Measurements from ENCODE around the gene GSG1L.

Gene GSG1L

GRCh38 chr16:27806986-27807385 lies 256.5 kb downstream of the GSG1L start:
- TF ChIP-seq CTCF (IDR thresholded peaks at IDR 0.05; ENCODE audit: insufficient read depth, low read depth, low read length, missing control alignments), result no peak
- H3K4me3 ChIP-seq (ENCODE audit: low read depth, low read length), result no peak overlapping the region
- DNase-seq (ENCODE audit: low read depth), result no peak

- no peak overlapping the region for H3K4me3 ChIP-seq (ENCODE audit: low read depth, low read length)
- TF ChIP-seq CTCF (IDR thresholded peaks at IDR 0.05; ENCODE audit: insufficient read depth, low read depth, low read length, missing control alignments), result no peak
- no peak for DNase-seq (ENCODE audit: low read depth)
Measured at GRCh38 chr16:27806388-27806787, 257.1 kb downstream of the GSG1L start.

GRCh38 chr16:27805828-27806351 lies 257.6 kb downstream of the GSG1L start:
- TF ChIP-seq CTCF (IDR thresholded peaks at IDR 0.05; ENCODE audit: insufficient read depth, low read depth, low read length, missing control alignments), result no peak
- H3K4me3 ChIP-seq (ENCODE audit: low read depth, low read length), result no peak overlapping the region
- DNase-seq (ENCODE audit: low read depth), result no peak

- no peak for TF ChIP-seq CTCF (IDR thresholded peaks at IDR 0.05; ENCODE audit: insufficient read depth, low read depth, low read length, missing control alignments)
- DNase-seq (ENCODE audit: low read depth), result no peak
Measured at GRCh38 chr16:27803775-27804549, 259.6 kb downstream of the GSG1L start.

GRCh38 chr16:27802664-27803439 lies 260.7 kb downstream of the GSG1L start:
- DNase-seq (ENCODE audit: low read depth), result no peak
- H3K4me3 ChIP-seq (ENCODE audit: low read depth, low read length), result no peak overlapping the region
- TF ChIP-seq CTCF (IDR thresholded peaks at IDR 0.05; ENCODE audit: insufficient read depth, low read depth, low read length, missing control alignments), result no peak

More at GRCh38 chr16:27803775-27804549, 259.6 kb downstream of the GSG1L start:
- no peak overlapping the region for H3K4me3 ChIP-seq (ENCODE audit: low read depth, low read length)

GRCh38 chr16:27801289-27801945 lies 262.1 kb downstream of the GSG1L start:
- no peak for DNase-seq (ENCODE audit: low read depth)
- no peak for TF ChIP-seq CTCF (IDR thresholded peaks at IDR 0.05; ENCODE audit: insufficient read depth, low read depth, low read length, missing control alignments)
- H3K4me3 ChIP-seq (ENCODE audit: low read depth, low read length), result no peak overlapping the region

All from GM12865 (cell line).